ENCODE data around the gene TMEM62.
A peak's percentile ranks its signal among the peaks of the same experiment; 100 is the strongest.
"Not testable (repeated sequence)": the region's sequence is repeated elsewhere in the genome, so short reads cannot be mapped to it uniquely, and the experiment has no call there.

Gene TMEM62

GRCh38 chr15:43118286-43118685 lies 15.1 kb upstream of the TMEM62 start:
- no peak for DNase-seq (ENCODE audit: low read depth)
- H3K4me3 ChIP-seq (ENCODE audit: low read depth, low read length) = no peak overlapping the region

GRCh38 chr15:43118829-43119228 lies 14.6 kb upstream of the TMEM62 start:
- no peak overlapping the region for H3K4me3 ChIP-seq (ENCODE audit: low read depth, low read length)
- DNase-seq (ENCODE audit: low read depth) = no peak

- DNase-seq (ENCODE audit: low read depth) = no peak
- no peak overlapping the region for H3K4me3 ChIP-seq (ENCODE audit: low read depth, low read length)
Observed at GRCh38 chr15:43121863-43122262, 11.5 kb upstream of the TMEM62 start.

- DNase-seq (ENCODE audit: low read depth) = no peak
- no peak overlapping the region for H3K4me3 ChIP-seq (ENCODE audit: low read depth, low read length)
Observed at GRCh38 chr15:43125100-43125661, 8.2 kb upstream of the TMEM62 start.

- H3K4me3 ChIP-seq (ENCODE audit: low read depth, low read length) = no peak overlapping the region
- no peak for DNase-seq (ENCODE audit: low read depth)
Observed at GRCh38 chr15:43126356-43126755, 7.0 kb upstream of the TMEM62 start.

- DNase-seq (ENCODE audit: low read depth) = no peak
- no peak overlapping the region for H3K4me3 ChIP-seq (ENCODE audit: low read depth, low read length)
Observed at GRCh38 chr15:43127752-43128151, 5.6 kb upstream of the TMEM62 start.

GRCh38 chr15:43128174-43128979 lies 5.0 kb upstream of the TMEM62 start:
- not testable (repeated sequence) for H3K4me3 ChIP-seq (ENCODE audit: low read depth, low read length); DNase-seq (ENCODE audit: low read depth)

- H3K4me3 ChIP-seq (ENCODE audit: low read depth, low read length) = no peak overlapping the region
- no peak for DNase-seq (ENCODE audit: low read depth)
Observed at GRCh38 chr15:43128980-43129335, 4.4 kb upstream of the TMEM62 start.

GRCh38 chr15:43132830-43133429 lies 456 bp upstream of the TMEM62 start:
- H3K4me3 ChIP-seq (ENCODE audit: low read depth, low read length) = peak overlapping the region; percentile 71
- DNase-seq (ENCODE audit: low read depth) = no peak

GRCh38 chr15:43134157-43134635 lies 810 bp downstream of the TMEM62 start:
- H3K4me3 ChIP-seq (ENCODE audit: low read depth, low read length) = peak overlapping the region; percentile 71
- DNase-seq (ENCODE audit: low read depth) = no peak

GRCh38 chr15:43135351-43135750 lies 2.0 kb downstream of the TMEM62 start:
- DNase-seq (ENCODE audit: low read depth) = no peak
- no peak overlapping the region for H3K4me3 ChIP-seq (ENCODE audit: low read depth, low read length)

- no peak for DNase-seq (ENCODE audit: low read depth)
- H3K4me3 ChIP-seq (ENCODE audit: low read depth, low read length) = no peak overlapping the region
Observed at GRCh38 chr15:43143203-43143941, 10.0 kb downstream of the TMEM62 start.

- DNase-seq (ENCODE audit: low read depth) = no peak
- no peak overlapping the region for H3K4me3 ChIP-seq (ENCODE audit: low read depth, low read length)
Observed at GRCh38 chr15:43144512-43144911, 11.1 kb downstream of the TMEM62 start.

GRCh38 chr15:43146184-43146583 lies 12.8 kb downstream of the TMEM62 start:
- H3K4me3 ChIP-seq (ENCODE audit: low read depth, low read length) = no peak overlapping the region
- no peak for DNase-seq (ENCODE audit: low read depth)

- peak; percentile 79 for DNase-seq (ENCODE audit: low read depth)
- H3K4me3 ChIP-seq (ENCODE audit: low read depth, low read length) = no peak overlapping the region
Observed at GRCh38 chr15:43150191-43150929, 17.0 kb downstream of the TMEM62 start.

GRCh38 chr15:43151688-43152087 lies 18.3 kb downstream of the TMEM62 start:
- no peak overlapping the region for H3K4me3 ChIP-seq (ENCODE audit: low read depth, low read length)
- DNase-seq (ENCODE audit: low read depth) = no peak

- DNase-seq (ENCODE audit: low read depth) = no peak
- no peak overlapping the region for H3K4me3 ChIP-seq (ENCODE audit: low read depth, low read length)
Observed at GRCh38 chr15:43153269-43153668, 19.9 kb downstream of the TMEM62 start.

GRCh38 chr15:43165801-43166325 lies 32.5 kb downstream of the TMEM62 start:
- no peak for DNase-seq (ENCODE audit: low read depth)

GRCh38 chr15:43167261-43167660 lies 33.9 kb downstream of the TMEM62 start:
- DNase-seq (ENCODE audit: low read depth); H3K4me3 ChIP-seq (ENCODE audit: low read depth, low read length): not testable (repeated sequence)

More at GRCh38 chr15:43165801-43166325, 32.5 kb downstream of the TMEM62 start:
- H3K4me3 ChIP-seq (ENCODE audit: low read depth, low read length) = no peak overlapping the region

Measured in skeletal muscle cell (primary cell).